Bronchial epithelial cell (primary cell): ENCODE data around the gene TMEM132D. TPM values are rescaled to one million over a fixed set of nuclear protein-coding genes. Genes with fewer than 3 reads are reported as not detected.
A peak's percentile ranks its signal among the peaks of the same experiment; 100 is the strongest.

Source experiments
- DNase-seq: peaks from one replicate; pipeline ENCODE4 v3.0.0-alpha.2; 2010; ENCODE audit warnings: low read depth
- FAIRE-seq: peaks from 2 replicates; lab custom pipeline; 2011; peaks lifted over from hg19 to GRCh38; lab: Jason Lieb, UNC
- H3K27me3 ChIP-seq: 2 replicates; pipeline ENCODE4 v1.5.1; 2011; ENCODE audit warnings: low read length; ENCODE audit not compliant: control insufficient read depth, insufficient read depth
- H3K36me3 ChIP-seq: 2 replicates; pipeline ENCODE4 v1.5.1; 2011; ENCODE audit warnings: low read length; ENCODE audit not compliant: control insufficient read depth, insufficient read depth
- H3K4me3 ChIP-seq: 2 replicates; pipeline ENCODE4 v1.5.1; 2011; ENCODE audit warnings: mild to moderate bottlenecking, low read depth, low read length, control low read depth
- total RNA-seq: library from RNA; depleted of rRNA; stranded (reverse); fragments of >200 nt; gene quantifications from 2 replicates; pipeline ENCODE4 v1.2.1, GENCODE V29; 2014
- TF ChIP-seq, protein P1 (sequence below): IDR thresholded peaks from 2 replicates; pipeline ENCODE4 v1.5.1; 2011; ENCODE audit warnings: mild to moderate bottlenecking, moderate library complexity, low read length, control low read depth, inconsistent platforms; ENCODE audit not compliant: insufficient read depth, severe bottlenecking

TMEM132D gene
- total RNA-seq, 1 donor from 2014 or later = not detected

DNA sequence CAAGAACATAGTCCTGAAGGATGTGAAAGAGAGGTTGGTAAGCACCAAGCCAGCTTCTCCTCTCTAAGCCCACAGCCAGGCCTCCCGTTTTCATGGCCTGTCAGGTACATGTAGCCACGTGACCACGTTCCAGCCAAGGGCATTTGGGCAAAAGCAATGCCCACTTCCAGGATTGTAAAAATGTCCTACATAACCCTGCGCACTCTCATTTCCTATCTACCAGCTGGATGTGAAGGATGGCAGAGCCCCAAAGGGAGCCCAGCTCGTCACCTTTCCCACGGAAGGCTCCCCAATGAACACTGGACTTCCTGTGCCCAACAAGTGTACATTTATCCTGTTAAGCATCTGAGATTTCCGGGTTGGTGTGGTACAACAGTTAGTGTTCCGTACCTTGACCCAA, 231.7 kb downstream of the TMEM132D start:
- no peak for DNase-seq
- TF ChIP-seq, protein P1, sequence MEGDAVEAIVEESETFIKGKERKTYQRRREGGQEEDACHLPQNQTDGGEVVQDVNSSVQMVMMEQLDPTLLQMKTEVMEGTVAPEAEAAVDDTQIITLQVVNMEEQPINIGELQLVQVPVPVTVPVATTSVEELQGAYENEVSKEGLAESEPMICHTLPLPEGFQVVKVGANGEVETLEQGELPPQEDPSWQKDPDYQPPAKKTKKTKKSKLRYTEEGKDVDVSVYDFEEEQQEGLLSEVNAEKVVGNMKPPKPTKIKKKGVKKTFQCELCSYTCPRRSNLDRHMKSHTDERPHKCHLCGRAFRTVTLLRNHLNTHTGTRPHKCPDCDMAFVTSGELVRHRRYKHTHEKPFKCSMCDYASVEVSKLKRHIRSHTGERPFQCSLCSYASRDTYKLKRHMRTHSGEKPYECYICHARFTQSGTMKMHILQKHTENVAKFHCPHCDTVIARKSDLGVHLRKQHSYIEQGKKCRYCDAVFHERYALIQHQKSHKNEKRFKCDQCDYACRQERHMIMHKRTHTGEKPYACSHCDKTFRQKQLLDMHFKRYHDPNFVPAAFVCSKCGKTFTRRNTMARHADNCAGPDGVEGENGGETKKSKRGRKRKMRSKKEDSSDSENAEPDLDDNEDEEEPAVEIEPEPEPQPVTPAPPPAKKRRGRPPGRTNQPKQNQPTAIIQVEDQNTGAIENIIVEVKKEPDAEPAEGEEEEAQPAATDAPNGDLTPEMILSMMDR = no peak
- Histone ChIP-seq H3K4me3 (no peak overlapping the region), H3K36me3 (no peaks in the 10 kb centered on the region), H3K27me3 (no peaks in the 10 kb centered on the region)
- no peak for FAIRE-seq

DNA sequence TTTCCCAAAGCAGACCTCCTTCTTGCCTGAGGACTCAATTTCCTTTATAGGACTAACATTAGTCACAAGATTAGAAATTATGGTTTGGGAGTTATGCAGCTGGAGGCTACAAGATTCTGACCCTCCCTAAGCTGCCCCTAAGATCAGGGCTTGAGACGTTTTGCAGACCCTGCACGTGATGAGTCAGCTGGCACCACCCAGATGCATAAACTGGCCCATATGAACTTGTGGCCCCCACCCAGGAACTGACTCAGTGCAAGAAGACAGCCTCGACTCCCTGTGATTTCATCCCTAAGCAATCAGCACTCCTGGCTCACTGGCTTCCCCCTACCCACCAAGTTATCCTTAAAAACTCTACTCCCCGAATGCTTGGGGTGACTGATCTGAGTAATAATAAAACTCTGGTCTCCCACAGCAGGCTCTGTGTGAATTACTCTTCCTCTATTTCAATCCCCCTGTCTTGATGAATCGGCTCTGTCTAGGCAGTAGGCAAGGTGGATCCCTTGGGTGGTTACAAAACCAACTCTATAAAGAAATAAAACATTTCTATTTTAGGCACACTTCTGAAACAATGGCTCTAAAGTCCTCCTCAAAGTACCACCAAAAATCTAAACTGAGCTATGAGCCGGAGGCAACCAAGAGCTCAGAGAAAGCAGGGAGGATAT, 233.4 kb downstream of the TMEM132D start:
- FAIRE-seq = no peak

DNA sequence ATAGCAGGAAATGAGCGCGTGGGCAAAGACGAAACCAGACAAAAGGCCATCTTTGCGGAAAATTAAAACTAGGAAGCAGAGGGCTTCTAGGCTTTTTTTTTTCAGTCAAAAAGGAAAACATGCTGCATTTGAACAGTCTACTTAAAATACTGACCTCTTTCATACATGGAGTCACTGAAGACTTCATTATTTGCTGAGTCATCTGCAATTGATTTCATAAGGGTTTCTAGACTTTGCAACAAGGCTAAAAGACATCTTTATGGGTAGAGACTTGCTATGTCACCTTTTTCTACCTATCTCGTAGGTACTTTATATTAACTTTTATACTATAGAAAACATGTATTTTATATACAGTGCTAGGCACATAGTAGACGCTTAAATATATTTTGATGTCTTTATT, 238.4 kb downstream of the TMEM132D start:
- no peak for FAIRE-seq
- no peak for DNase-seq
- no peaks in the 10 kb centered on the region for H3K27me3 ChIP-seq

More for the DNA sequence above, 233.4 kb downstream of the TMEM132D start:
- Histone ChIP-seq H3K36me3 (no peaks in the 10 kb centered on the region), H3K4me3 (no peak overlapping the region), H3K27me3 (no peaks in the 10 kb centered on the region)
- TF ChIP-seq, protein P1 = no peak
- no peak for DNase-seq

DNA sequence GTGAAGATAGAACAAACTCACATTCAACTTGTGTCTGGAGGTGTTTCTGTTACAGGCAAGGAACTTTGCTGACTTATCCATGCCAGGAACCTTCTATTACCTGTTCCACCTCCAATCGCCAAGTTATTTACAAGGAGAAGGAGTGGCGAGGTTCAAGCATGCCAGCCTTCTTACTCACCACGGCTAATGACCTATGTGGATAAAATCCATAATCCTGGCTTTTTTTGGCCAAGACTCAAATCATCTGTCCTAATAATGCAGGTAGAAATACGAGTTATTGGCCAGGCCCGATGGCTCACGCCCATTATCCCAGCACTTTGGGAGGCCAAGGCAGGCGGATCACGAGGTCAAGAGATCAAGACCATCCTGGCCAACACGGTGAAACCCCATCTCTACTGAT, 241.6 kb downstream of the TMEM132D start:
- FAIRE-seq = no peak

More for the DNA sequence above, 238.4 kb downstream of the TMEM132D start:
- Histone ChIP-seq H3K36me3 (no peaks in the 10 kb centered on the region), H3K4me3 (no peak overlapping the region)
- TF ChIP-seq, protein P1 = no peak

DNA sequence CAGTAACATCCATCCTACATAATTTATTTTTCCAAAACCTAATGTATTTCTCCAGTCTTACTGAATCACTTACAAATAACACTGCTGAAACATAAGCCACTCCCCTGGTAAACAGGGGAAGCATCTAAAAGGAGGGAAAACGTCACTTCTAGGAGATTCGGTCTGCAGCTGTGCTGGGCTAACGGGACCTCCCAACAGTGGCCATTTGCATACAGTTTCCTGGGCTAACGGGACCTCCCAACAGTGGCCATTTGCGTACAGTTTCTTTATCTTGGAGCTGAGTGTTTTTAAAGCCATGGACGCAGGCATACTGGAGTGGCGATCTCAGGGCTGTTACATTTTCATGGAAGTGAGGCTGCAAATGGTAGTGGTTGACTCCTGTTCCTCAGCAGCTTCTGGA, 242.9 kb downstream of the TMEM132D start:
- no peaks in the 10 kb centered on the region for H3K36me3 ChIP-seq
- FAIRE-seq = no peak
- H3K4me3 ChIP-seq = no peak overlapping the region
- TF ChIP-seq, protein P1 = no peak
- no peaks in the 10 kb centered on the region for H3K27me3 ChIP-seq
- no peak for DNase-seq

More for the DNA sequence above, 241.6 kb downstream of the TMEM132D start:
- TF ChIP-seq, protein P1 = no peak
- peak; percentile 33 for DNase-seq
- no peaks in the 10 kb centered on the region for H3K36me3 ChIP-seq
- no peaks in the 10 kb centered on the region for H3K27me3 ChIP-seq
- no peak overlapping the region for H3K4me3 ChIP-seq

DNA sequence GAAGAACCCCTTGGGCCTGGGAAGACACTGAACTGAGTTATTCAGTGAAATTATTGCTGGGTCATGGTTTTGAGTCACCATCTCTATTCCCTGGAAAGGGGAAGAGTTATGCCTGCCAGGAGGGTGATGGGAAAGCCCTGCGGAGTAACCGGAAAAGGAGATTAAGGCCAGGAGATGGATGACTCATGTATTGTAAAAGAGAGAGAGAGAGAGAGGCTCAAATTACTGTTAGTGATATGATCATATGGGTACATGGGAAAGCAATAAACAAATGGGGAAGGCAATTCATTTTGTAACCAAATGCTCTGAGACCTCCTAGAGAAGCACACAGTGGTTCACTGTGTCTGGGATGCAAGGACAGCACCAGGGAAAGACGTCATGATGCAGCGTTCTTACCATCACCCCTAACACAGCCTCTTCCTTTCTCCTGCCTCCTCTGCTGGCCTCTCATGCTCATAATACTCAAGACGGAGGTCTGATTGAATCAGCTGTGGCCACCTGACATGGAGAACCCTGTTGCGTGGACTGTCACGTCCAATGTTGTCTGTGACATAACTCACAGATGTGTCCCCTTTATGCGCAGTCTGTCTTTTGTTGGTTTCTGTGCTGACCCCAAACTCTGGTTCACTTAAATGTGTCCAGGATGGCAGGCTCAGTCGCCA, 243.7 kb downstream of the TMEM132D start:
- TF ChIP-seq, protein P1 = no peak
- FAIRE-seq = no peak
- Histone ChIP-seq H3K36me3 (no peaks in the 10 kb centered on the region), H3K27me3 (no peaks in the 10 kb centered on the region), H3K4me3 (no peak overlapping the region)
- DNase-seq = peak; percentile 74
